Frontal cortex (tissue), 4 donors: ENCODE data around the gene ZC3H7B. TPM values are rescaled to one million over a fixed set of nuclear protein-coding genes. Genes with fewer than 3 reads are reported as not detected.
"Not testable (repeated sequence)": the region's sequence is repeated elsewhere in the genome, so short reads cannot be mapped to it uniquely, and the experiment has no call there.

Experiments
- DNase-seq, 2 donors: peaks; one replicate each; pipeline ENCODE4 v3.0.0; 2012; ENCODE audit warnings: low spot score in 2 of 2
- FAIRE-seq: peaks from 2 replicates; lab custom pipeline; 2012; peaks lifted over from hg19 to GRCh38; lab: Jason Lieb, UNC
- total RNA-seq: library from RNA; depleted of rRNA; stranded (reverse); fragments of >200 nt; gene quantifications from one replicate; pipeline ENCODE4 v1.2.3, GENCODE V29; 2014
- donor health status: control.
- donor health status: control.
- donor health status: control.

ZC3H7B gene
- total RNA-seq, 1 donor from 2014 or later, result 48.5 TPM

DNA sequence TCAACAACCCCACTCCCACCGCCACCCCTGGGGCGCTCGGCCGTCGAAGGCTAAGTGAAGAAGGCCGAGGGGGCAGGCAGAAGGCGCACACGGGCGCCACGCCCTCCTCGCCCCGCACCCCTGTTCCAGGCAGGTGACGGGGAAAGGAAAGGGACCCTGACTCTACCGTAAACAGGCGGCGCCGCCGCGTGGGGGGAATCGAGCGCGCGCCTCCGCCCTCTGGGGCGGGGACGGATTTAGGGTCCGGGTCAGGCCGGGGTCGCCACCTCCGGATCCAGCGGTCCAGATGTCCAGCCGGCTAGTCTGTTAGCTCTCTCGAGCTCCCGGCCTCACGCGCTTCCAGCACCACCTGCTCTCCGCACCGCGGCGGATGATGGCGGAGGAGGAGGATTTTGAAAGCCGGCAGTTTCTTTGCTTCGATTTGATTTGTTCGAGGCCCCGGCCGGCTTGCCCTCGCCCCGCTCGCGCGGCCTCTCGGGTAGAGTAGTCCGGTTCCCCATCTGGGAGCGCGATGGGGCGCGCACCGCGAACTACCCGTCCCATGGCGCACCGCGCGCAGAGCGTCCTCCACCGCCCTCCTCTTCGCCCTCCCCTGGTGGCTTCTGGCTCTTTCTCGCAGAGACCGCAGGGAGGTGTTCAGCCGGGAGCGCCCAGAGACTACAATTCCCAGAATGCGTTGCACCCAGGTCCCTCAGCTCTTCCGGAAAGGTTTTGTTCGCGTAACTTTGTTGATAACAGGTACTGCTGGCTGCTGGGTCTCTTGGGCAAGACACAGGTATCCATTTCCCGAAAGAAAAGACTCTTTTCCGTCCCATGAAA lies 15.3 kb upstream of the ZC3H7B start, which contains the start of gene RANGAP1:
TSS of gene RANGAP1 (minus strand) at position 368 of the 819 bp plus-strand sequence. CDS start 5,143 bp downstream, outside the sequence.
- DNase-seq (peak; percentile 97), FAIRE-seq (peak; percentile 84)

DNA sequence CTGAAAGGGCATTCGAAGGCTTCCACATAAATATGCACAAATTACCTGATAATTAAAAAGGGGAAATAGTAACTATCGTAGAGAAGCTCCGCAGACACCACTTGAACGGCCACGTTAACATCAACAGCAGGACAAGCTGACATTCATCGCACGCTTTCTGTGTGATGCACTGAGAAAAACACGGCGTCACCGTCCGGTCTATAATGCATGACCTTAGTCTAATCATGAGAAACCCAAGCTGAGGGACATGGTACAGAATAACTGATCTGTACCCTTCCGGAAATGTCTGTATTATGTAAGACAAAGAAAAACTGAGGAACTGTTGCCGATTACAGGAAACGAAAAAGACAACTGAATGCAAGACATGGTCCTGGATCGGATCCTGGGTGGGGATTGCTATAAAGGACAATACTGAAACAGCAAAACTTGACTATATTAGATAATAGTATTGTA lies 14.7 kb upstream of the ZC3H7B start:
- FAIRE-seq (no peak), DNase-seq (no peak)

DNA sequence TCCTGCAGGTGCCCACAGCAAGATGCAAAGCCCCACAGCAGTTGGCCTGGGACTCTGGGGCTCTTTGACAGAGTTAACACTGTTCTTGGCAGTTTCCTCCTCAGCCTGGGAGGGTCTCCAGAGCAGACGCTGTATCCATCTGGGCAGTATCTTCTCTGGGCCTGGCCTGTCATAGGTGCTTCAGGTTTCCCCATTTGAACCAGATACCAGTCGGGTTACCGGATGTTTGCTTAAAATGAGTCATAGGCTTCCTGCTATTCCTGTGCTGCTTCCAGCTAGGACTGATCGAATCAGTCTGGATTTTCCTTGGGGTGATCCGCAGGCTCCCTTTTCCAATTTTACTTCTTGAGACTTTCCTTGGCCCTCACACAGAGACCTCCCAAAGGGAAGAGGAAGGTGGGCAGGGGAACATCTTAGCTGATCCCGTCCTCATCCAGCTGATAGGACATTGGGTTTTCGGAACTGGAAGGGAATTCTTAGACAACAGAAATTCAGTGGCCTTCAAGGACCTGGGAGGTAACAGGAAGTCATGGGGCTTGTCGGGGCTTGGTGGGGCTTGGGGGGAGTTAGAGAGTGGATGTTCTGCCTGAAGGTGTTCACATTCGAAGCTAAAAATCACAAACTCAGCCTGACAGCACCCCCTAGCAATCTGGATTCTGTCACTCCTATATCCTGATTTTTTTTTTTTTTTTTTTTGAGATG lies 12.9 kb upstream of the ZC3H7B start:
- FAIRE-seq, result no peak

DNA sequence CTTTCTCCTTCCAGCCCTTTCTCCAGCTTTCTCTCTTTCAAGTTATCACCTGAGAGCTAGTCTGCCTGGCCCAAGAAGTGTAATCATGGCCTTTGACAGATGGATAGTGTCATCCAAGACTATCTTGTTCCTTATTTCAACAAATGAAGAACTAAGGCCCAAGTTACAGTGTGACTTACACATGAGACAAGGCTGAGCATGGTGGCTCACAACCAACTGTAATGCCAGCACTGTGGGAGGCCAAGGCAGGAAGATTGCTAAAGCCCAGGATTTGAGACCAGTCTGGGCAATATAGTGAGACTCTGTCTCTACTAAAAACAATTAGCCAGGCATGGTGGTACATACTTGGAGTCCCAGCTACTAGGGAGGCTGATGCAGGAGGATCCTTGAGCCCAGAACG lies 11.7 kb upstream of the ZC3H7B start:
- DNase-seq (no peak), FAIRE-seq (no peak)

More for the DNA sequence above, 12.9 kb upstream of the ZC3H7B start:
- no peak for DNase-seq

DNA sequence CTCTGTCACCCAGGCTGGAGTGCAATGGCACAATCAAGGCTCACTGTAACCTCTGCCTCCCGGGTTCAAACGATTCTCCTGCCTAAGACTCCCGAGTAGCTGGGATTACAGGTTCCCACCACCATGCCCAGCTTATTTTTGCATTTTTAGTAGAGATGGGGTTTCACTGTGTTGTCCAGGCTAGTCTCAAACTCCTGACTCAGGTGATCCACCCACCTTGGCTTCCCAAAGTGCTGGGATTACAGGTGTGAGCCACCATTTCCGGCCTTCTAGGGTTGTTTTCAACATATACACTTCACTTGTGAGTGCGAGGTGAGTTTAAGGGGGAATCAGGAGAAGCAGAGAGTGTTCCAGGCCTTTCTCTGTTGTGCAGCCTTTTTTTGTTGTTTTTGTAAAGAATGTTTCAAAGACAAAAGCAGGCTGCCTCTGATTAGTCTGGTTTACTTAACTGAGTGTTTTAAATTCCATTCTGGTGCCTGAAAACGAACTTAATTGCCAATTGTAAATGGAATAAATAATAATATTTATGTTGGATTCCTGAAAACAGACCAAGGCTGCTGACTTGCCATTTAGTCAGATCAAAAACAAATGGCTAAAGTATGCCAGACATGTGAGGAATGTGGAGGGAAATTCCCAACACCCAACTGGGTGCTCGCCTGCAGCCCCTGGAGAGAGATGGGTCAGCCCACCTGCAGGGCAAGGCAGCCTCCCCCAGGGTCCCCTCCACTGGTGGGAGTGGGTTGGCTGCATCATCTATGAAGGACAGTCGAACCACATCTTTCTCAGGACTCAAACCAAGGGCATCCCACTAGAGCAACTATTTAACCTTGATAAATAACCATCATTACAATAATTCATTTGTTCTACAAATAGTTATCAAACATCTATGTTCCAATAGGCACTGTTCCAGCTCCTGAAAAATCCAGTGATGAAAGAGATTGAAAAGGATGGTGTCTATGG lies 10.8 kb upstream of the ZC3H7B start:
- DNase-seq (no peak), FAIRE-seq (no peak)

DNA sequence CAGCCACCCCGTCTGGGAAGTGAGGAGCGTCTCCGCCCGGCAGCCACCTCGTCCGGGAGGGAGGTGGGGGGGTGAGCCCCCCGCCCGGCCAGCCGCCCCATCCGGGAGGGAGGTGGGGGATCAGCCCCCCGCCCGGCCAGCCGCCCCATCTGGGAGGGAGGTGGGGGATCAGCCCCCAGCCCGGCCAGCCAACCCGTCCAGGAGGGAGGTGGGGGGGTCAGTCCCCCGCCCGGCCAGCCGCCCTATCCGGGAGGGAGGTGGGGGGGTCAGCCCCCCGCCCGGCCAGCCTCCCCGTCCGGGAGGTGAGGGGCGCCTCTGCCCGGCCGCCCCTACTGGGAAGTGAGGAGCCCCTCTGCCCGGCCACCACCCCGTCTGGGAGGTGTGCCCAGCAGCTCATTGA lies 6.5 kb upstream of the ZC3H7B start:
- not testable (repeated sequence) for DNase-seq, FAIRE-seq

DNA sequence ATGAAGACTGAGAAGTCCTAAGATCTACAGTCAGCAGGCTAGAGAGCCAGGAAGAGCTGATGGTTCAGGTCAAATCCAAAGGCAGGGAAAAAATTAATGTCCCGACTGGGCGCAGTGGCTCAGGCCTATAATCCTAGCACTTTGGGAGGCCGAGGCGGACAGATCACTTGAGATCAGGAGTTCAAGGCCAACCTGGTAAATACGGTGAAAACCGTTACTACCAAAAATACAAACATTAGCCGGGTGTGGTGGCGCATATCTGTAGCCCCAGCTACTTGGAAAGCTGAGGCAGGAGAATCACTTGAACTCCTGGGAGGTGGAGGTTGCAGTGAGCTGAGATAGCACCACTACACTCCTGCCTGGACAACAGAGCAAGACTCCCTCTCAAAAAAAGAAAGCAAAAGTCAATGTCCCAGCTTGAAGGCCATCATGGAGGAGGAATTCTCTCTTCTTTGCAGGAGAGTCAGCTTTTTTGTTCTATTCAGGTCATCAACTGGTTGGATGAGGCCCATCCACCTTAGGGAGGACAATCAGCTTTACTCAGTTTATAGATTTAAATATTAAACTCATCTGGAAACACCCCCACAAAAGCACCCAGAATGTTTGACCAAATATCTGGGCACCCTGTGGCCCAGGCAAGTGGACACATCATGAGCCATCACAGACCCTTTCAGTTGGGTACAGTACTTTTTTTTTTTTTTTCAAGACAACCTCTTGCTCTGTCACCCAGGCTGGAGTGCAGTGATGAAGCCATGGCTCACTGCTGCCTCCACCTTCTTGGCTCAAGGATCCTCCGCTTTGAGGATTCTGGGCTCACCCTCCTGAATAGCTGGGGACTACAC lies 4.3 kb upstream of the ZC3H7B start:
- FAIRE-seq (no peak), DNase-seq (no peak)

DNA sequence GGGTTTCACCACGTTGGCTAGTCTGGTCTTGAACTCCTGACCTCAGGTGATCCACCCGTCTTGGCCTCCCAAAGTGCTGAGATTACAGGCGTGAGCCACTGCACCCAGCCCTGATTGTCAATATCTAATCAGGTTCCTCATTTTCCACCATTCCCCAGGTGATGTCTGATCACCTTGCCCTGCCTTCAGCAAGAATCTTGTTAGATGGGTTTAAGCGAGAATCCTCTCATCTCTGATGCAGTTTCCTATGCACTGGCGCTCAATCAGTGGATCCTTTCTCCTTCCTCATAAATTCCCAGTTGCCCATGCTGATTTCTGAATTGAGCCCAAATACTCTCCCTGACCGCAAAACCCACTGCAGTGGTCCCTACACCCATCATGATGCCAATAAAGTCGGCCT lies 664 bp upstream of the ZC3H7B start:
- FAIRE-seq, result no peak

DNA sequence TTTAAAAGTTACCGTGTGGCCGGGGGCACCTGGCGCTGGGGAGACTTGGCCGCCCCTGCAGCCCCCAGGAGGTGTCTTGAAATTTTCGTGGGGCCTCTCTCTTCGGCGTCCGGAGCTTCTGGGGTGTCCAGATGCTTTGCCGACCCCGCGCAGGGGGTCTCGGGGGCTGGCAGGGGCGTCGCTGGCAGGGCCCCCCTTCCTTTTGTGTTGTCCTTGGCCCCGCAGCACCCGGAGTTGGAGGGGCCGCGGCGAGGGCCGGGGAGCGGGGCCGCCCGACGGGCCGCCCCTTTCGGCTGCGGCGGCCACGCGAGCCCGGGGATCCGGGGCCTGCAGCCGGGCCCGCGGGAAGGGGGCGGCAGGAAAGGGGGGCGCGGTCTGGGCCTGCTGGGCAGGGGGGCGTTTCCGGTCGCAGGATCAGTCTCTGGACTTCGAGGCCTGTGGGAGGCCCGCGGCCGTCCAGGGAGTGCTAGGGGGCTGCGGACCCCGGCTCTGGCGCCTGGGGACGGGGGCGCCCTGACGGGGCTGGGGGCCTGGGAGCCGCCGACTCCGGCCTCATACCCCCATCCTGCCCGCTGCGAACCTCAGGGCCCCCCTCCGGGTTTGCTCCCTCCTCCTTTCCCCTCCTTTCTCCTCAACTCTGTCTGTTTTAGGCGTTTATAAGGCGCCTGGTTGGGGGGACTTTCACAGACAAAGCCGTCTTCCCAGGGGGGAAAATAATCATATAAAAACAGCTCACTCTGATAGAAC lies 869 bp downstream of the ZC3H7B start:
- no peak for FAIRE-seq
- peak; percentile 58 to 73 for DNase-seq

More for the DNA sequence above, 664 bp upstream of the ZC3H7B start:
- DNase-seq, result no peak

DNA sequence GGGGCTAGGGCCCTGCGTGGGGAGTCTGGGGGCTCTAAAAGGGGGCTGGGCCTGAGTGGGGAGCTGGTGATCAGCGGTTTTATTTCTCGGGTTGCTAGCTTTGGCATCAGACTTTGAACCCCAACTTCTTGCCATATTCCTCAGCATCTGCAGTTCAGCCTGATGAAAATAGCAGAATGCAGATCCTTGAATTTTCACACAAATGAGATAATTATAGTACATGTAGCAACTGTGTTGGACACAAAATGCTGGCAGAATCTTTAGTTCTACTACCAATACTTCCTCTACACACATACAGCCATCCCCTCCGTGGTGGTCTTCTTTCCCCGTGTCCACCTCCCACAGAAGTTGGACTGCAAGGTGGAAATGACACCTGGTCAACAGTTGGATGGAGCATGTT lies 1.5 kb downstream of the ZC3H7B start:
- FAIRE-seq, result no peak

DNA sequence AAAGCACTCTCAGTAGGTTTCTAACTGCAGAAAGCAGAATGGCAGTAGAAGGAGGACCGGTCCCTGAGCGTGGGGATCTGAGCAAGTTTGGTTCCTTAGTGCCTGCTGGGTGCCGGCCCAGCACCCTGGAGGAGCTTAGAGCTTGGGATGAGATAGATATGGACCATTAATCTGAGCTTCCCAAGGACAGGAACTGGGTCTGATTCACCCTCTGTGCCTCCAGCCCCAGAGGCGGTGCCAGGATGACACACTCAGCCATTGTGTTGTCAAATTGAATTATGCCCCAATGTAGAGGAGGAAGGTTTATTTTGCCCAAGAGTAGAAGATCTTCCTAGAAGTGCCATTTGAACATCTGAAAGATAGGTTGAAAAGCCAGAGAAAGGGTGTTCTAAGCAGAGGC lies 4.3 kb downstream of the ZC3H7B start:
- DNase-seq, result no peak
- FAIRE-seq, result no peak

More for the DNA sequence above, 1.5 kb downstream of the ZC3H7B start:
- DNase-seq, result peak; percentile 33 to 42

DNA sequence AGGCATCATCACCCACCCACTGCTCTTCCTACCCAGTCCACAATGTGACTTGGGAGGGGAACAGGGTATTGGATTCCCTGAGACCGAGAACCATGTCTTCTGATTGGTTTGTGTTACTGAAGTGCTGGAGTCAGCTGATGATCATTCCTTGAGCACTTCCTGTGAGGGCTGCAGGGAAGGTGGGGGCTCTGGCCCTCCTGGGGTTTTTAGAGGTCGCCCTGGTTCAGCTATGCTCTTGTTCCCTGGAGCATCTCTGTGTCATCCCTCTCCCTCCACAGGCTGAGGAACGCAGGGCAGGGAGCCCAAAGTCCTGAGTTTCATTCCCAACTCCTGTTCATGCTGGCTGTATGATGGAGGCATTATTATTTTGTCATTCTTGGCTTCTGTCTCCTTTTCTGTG lies 6.7 kb downstream of the ZC3H7B start:
- no peak for FAIRE-seq
- no peak for DNase-seq

DNA sequence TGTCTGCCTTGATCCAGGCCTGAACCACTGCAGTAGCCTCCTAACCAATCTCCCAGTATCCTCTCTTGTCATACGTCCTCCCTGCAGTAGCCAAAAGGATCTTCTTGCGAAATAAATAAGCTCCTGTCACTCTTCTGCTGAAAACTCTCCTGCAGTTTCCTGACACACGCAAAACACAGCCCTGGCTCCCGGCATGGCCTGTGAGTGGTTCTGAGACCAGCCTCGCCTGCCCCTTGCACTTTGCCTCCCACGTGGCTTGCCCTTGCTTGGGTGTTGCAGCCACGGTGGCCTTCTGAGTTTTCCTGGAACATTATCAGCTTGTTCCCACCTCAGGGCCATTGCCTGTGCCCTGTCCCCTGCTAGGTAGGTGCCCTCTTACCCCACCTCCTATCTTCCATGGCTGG lies 7.2 kb downstream of the ZC3H7B start:
- FAIRE-seq (no peak), DNase-seq (no peak)

DNA sequence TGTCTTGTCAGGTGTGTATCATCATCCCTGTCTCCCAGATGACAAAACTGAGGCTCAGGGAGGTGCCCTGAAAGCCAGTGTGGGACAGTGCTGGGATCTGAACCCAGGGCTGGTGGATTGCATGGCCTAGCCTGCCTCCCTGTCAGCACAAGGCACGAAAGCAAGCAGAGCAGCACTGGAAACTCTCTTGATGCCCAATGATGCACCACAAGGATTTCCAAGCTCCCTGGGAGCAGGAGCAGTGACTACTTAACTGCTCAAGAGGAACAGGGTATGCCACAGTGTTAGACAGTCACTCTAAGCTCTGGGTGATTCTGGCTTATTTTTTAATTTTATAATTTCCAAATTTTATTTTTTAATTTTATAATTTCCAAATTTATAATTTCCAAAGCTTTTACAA lies 9.0 kb downstream of the ZC3H7B start:
- FAIRE-seq, result no peak
- DNase-seq, result no peak

DNA sequence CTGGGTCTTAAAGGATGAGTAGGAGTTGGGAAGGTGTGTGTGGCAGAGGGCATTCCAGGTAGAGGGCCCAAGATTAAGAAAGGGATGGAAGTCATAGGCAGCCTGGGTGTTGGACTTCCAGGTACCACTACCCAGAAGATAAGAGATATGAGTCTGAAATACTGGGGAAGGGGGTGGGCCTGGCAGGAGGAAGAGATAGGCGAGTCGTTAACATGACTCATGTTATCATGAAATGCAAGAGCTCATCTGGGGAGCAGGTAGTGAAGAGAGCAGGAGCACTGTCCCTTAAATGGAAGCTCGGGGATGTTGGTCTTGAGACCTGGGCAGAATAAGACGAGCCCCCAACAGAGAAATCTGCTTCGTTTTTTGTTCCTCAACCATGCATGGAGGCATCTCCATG lies 10.2 kb downstream of the ZC3H7B start:
- DNase-seq, result no peak
- no peak for FAIRE-seq

DNA sequence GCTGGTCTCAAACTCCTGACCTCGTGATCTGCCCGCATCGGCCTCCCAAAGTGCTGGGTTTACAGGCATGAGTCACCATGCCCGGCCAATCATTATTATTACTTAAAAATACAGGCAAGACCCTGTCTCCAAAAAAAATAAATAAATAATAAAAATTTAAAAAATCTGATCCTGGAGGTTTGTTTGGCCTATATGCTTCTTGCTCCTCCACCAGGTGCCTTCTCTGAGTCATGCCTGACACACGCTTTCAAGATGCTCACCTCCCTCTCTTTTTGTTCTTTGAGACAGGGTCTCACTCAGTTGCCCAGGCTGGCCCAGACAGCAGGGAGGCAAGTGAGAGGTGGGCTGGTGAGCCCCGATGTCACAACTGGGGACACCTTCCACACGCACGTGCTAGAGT lies 13.5 kb downstream of the ZC3H7B start:
- no peak for DNase-seq
- FAIRE-seq, result no peak

DNA sequence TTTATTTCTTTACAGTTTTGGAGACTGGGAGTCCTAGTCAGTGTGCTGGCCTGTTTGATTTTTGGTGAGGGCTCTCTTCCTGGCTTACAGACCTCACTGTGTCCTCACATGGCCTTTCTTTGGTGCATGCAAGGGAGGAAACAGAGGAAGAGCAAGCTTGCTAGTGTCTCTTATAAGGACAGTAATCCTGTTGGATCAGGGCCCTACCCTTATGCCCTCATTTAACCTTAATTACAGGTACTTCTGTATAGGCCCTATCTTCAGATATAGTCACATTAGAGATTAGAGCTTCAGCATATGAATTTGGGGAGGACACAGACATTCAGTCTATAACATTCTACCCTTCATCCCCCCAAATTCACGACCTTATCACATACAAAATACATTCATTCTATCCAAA lies 14.3 kb downstream of the ZC3H7B start:
- DNase-seq, result no peak
- FAIRE-seq, result no peak
